Urinary bladder (tissue), 4 donors: ENCODE data around the gene ATP6V0E2. TPM values are rescaled to one million over a fixed set of nuclear protein-coding genes. Genes with fewer than 3 reads are reported as not detected.
"Not testable (repeated sequence)": the region's sequence is repeated elsewhere in the genome, so short reads cannot be mapped to it uniquely, and the experiment has no call there.

Source experiments
- DNase-seq: peaks from one replicate; pipeline ENCODE4 v3.0.0-alpha.2; 2015; ENCODE audit errors: extremely low spot score
- H3K27ac ChIP-seq: one replicate; pipeline ENCODE4 v1.5.1; 2013; ENCODE audit warnings: low read depth, mild to moderate bottlenecking, moderate library complexity
- H3K36me3 ChIP-seq: one replicate; pipeline ENCODE4 v1.6.1; 2013; ENCODE audit warnings: mild to moderate bottlenecking, moderate library complexity; ENCODE audit not compliant: insufficient read depth
- H3K4me1 ChIP-seq: one replicate; pipeline ENCODE4 v1.6.1; 2013; ENCODE audit warnings: mild to moderate bottlenecking, moderate library complexity; ENCODE audit not compliant: insufficient read depth
- H3K4me3 ChIP-seq: one replicate; pipeline ENCODE4 v1.5.1; 2013; ENCODE audit warnings: low read depth, low read length
- WGBS: extraction: QIAGEN DNeasy Blood & Tissue Kit; methylation state at CpG from one replicate; pipeline ENCODE4 v1.1.7; 2013; 5-methylcytosine and 5-hydroxymethylcytosine counted together
- polyA plus RNA-seq: library from polyadenylated mRNA; stranded (reverse); fragments of 200-250 nt; gene quantifications from one replicate; pipeline ENCODE4 v1.2.3, GENCODE V29; 2013
- small RNA-seq: library from RNA; depleted of rRNA; stranded (forward); fragments of <200 nt; gene quantifications from one replicate; pipeline ENCODE3, GENCODE V24; 2014
- total RNA-seq: library from RNA; depleted of rRNA; stranded (reverse); fragments of >200 nt; gene quantifications from one replicate; pipeline ENCODE4 v1.2.3, GENCODE V29; 2014
- donor health status: healthy with polysubstance abuse.
- donor health status: healthy.

The ATP6V0E2 gene
- total and polyA plus RNA-seq, 2 donors: 8.2 to 34.3 TPM

DNA sequence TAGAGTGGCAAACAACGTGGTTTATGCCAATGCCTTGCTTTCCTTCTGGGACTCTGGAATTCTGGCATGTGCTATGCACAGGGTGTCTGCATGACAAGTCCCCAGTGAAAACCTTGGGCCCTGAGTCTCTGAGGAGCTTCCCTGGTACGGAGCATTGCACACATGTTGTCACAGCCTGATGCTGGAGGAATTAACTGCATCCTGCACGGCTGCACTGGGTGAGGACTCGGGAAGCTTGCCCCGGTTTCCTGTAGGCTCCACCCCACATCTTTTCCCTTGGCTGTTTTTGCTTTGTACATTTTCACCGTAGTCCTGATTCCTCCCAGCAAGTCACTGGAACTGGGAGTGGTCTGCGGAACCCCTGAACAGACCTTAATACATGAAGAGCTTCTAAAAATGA, 52.6 kb downstream of the ATP6V0E2 start:
- H3K27ac ChIP-seq, H3K4me1 ChIP-seq, DNase-seq, H3K4me3 ChIP-seq, H3K36me3 ChIP-seq: not testable (repeated sequence)
- WGBS: 32% methylated on average over 7 of the region's 7 CpGs

Small RNA genes within 50 kb of the gene (small RNA-seq; reads per million reads assigned to genes)
- not detected for gene AC093458.1

Other genes with a start within 250 kb of the ATP6V0E2 start
- gene ZNF467, start 100.4 kb upstream of the ATP6V0E2 start, total RNA-seq: 2.1 TPM
- 9.5 TPM for gene ZNF467, start 100.4 kb upstream of the ATP6V0E2 start, polyA plus RNA-seq
- gene ZNF862, start 35.6 kb upstream of the ATP6V0E2 start, total RNA-seq: 16.5 TPM
- gene ZNF862, start 35.6 kb upstream of the ATP6V0E2 start, polyA plus RNA-seq: 11.2 TPM